ENCODE data around the gene CAPN5. TPM values are rescaled to one million over a fixed set of nuclear protein-coding genes. Genes with fewer than 3 reads are reported as not detected.
"Not testable (repeated sequence)": the region's sequence is repeated elsewhere in the genome, so short reads cannot be mapped to it uniquely, and the experiment has no call there.

CAPN5 gene
- total RNA-seq, 2 experiments from 2014 or later: 0.99 to 1.0 TPM

GRCh38 chr11:77090373-77091111 is 23.8 kb downstream of the CAPN5 start:
- ChIA-PET POLR2A (no interaction called here), CTCF (interaction anchor here (1.3 to 3.5 kb wide), 11 partner anchors 8 to 362 kb away, joined by 3 to 34 read pairs (median 8); no protein-coding TSS in a partner anchor)

- ChIA-PET CTCF (interaction anchor here (0.6 to 3.5 kb wide), 18 partner anchors 9 to 484 kb away, joined by 3 to 34 read pairs (median 3); no protein-coding TSS in a partner anchor), POLR2A (no interaction called here)
These were observed 24.6 kb downstream of the CAPN5 start for GRCh38 chr11:77091146-77091940.

GRCh38 chr11:77092382-77092781 is 25.6 kb downstream of the CAPN5 start:
- ChIA-PET CTCF (interaction anchor here (1.0 to 3.5 kb wide), 9 partner anchors 10 to 64 kb away, joined by 3 to 34 read pairs (median 8); no protein-coding TSS in a partner anchor), POLR2A (no interaction called here)

GRCh38 chr11:77093056-77093891 is 26.5 kb downstream of the CAPN5 start:
- CTCF ChIA-PET: interaction anchor here (0.9 to 3.5 kb wide), 3 partner anchors 45 to 173 kb away, joined by 3 to 34 read pairs (median 3); no protein-coding TSS in a partner anchor
- POLR2A ChIA-PET: no interaction called here

GRCh38 chr11:77093987-77094840 is 27.4 kb downstream of the CAPN5 start:
- POLR2A ChIA-PET: no interaction called here
- CTCF ChIA-PET: interaction anchor here (0.9 to 1.4 kb wide), 2 partner anchors 47 to 174 kb away, joined by 3 to 4 read pairs; no protein-coding TSS in a partner anchor

GRCh38 chr11:77094841-77095365 is 28.1 kb downstream of the CAPN5 start:
- POLR2A ChIA-PET: no interaction called here
- CTCF ChIA-PET: interaction anchor here (1.4 kb wide), 1 partner anchor 48 kb away, joined by 4 read pairs; no protein-coding TSS in a partner anchor

GRCh38 chr11:77095551-77096490 is 29.1 kb downstream of the CAPN5 start:
- ChIA-PET CTCF (interaction anchor here (1.4 kb wide), 1 partner anchor 48 kb away, joined by 4 read pairs; no protein-coding TSS in a partner anchor), POLR2A (no interaction called here)

GRCh38 chr11:77096591-77097019 is 29.8 kb downstream of the CAPN5 start:
- ChIA-PET POLR2A (no interaction called here), CTCF (interaction anchor here (0.7 kb wide), 1 partner anchor 91 kb away, joined by 6 read pairs; no protein-coding TSS in a partner anchor)

GRCh38 chr11:77097180-77097579 is 30.4 kb downstream of the CAPN5 start:
- CTCF ChIA-PET: interaction anchor here (0.7 kb wide), 1 partner anchor 90 kb away, joined by 6 read pairs; no protein-coding TSS in a partner anchor
- POLR2A ChIA-PET: not testable (repeated sequence)

GRCh38 chr11:77100166-77101042 is 33.6 kb downstream of the CAPN5 start:
- POLR2A ChIA-PET: no interaction called here
- CTCF ChIA-PET: interaction anchor here (2.3 kb wide), 1 partner anchor 10 kb away, joined by 11 read pairs; no protein-coding TSS in a partner anchor

- POLR2A ChIA-PET: no interaction called here
These were observed 34.3 kb downstream of the CAPN5 start for GRCh38 chr11:77101043-77101537.

GRCh38 chr11:77102246-77103210 is 35.8 kb downstream of the CAPN5 start, which contains the start of gene OMP:
OMP (plus strand) TSS chr11:77102840; CDS start chr11:77102840, 0 bp downstream.
- POLR2A ChIA-PET: no interaction called here
- CTCF ChIA-PET: interaction anchor here (0.7 to 1.4 kb wide), 3 partner anchors 54 to 381 kb away, joined by 3 read pairs; no protein-coding TSS in a partner anchor

More at GRCh38 chr11:77101043-77101537, 34.3 kb downstream of the CAPN5 start:
- CTCF ChIA-PET: interaction anchor here (1.4 to 2.3 kb wide), 2 partner anchors 10 to 52 kb away, joined by 3 to 11 read pairs; no protein-coding TSS in a partner anchor

GRCh38 chr11:77103319-77103718 is 36.5 kb downstream of the CAPN5 start:
- ChIA-PET POLR2A (no interaction called here), CTCF (interaction anchor here (0.6 to 0.9 kb wide), 3 partner anchors 345 to 695 kb away, joined by 3 to 4 read pairs (median 3); no protein-coding TSS in a partner anchor)

- ChIA-PET CTCF (interaction anchor here (0.9 kb wide), 1 partner anchor 13 kb away, joined by 3 read pairs; no protein-coding TSS in a partner anchor), POLR2A (no interaction called here)
These were observed 38.0 kb downstream of the CAPN5 start for GRCh38 chr11:77104727-77105126.

Measured in activated CD8-positive, alpha-beta memory T cell treated with anti-CD3 and anti-CD28 coated beads for 36 hours (primary cell).